COR-L47 (cell line): ENCODE results near the gene FAM151A.
A peak's percentile ranks its signal among the peaks of the same experiment; 100 is the strongest.

Source experiments
- DNase-seq: peaks from one replicate; lab custom pipeline; 2025; lab: John Stamatoyannopoulos, UW

Gene FAM151A

GRCh38 chr1:54604051-54604450 lies 19.3 kb downstream of the FAM151A start:
- DNase-seq, result no peak

- DNase-seq, result no peak
Measured at GRCh38 chr1:54603241-54603640, 20.1 kb downstream of the FAM151A start.

DNA sequence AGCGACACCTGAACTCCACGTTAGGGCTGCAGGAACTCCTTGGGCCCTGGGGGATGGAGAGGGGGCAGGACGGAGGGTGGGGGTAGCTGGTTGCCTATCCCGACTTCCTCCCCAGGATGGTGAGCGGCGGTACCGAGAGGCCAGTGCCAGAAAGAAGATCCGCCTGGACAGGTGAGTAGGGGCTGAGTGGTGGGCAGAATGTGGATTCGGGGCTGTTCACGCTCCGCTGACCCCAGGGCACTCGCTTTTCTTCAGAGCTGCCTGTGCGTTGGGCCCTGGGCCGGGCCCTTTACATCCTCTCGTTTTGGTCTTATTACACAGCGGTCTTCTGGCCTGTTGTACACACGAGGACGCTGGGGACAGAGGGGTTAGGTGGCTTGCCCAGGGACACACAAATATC lies 20.8 kb downstream of the FAM151A start:
- DNase-seq, result no peak

DNA sequence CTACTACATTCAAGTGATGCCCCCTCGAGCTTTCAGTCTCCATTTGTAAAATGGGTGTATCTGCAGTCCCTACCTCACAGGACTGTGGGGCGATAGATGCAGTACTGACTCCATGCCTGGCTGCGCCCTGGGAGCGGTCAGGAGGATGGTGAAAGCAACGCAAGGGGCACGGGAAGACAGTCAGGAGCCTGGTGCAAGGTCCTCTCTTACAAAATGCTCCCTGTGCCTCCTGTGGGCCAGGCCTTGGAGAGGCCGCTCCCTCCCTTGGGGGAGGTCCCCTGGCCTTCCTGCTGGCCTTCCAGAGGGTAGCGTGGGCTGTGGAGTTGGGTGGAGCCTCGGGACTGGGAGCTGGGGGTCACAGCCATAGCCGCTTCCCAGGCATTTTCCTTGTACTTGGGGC lies 21.6 kb downstream of the FAM151A start:
- no peak for DNase-seq

DNA sequence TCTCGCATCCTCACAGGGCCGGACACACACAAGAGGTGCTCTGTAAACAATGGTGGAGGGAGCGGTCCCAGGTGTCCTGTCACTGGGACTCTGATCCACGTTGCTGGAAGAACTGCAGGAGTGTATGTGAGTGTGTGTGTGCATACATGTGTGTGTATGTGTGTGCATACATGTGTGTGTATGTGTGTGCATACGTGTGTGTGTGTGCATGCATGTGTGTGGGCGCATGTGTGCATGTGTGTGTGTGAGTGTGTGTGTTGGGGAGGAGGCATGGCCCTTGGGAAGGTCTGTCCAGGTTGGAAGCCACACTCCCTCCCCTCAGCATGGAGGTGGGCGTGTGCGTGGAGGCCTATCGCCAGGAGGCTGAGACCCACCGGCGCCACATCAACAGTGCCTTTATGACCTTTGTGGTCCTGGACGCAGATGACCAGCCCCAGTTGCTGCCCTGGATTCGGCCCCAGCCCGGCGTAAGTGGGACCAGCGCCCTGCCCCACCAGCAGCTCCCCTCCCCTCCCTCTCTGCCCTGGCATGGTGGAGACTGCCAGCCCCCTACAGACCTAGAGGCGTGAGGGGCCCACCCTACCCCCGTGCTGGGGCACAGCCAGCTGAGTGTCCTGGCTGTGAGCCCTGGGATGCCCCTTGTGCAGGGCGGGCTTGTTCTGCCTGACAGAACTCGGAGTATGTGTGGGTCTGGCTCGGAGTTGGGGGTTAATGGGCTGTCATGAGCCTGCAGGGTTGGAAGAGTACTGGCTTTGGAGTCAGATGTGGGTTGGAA lies 22.2 kb downstream of the FAM151A start:
- DNase-seq, result no peak

DNA sequence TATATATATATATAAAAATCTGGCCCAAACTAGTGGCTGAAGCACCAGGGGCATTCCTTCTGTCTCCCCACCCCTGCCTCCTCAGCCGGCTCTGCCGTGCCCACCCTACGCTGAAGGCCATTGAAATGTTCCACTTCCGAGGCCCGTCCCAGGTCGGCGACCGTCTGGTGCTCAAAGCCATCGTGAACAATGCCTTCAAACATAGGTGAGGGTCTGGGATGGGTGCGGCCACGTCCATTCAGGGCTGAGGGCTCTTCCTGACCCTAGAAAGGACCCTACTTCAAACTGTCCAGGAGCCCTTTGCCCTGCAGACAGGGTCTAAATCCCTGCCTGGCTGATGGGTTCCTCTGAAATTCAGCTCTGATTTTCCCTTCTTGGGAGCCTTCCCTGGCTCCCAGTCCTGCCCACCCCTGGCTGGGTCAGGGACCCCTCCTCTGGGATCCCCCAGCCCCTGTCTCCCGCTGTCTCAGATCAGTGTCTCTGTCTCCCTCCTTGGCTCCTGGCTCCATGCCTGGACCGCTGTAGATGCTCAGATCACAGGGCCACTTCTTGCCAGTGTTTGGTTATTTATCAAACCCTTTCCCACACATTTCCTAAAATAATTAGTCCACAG lies 24.0 kb downstream of the FAM151A start:
- DNase-seq, result no peak

- no peak for DNase-seq
Measured at GRCh38 chr1:54597455-54598030, 25.8 kb downstream of the FAM151A start.

GRCh38 chr1:54596756-54597155 lies 26.6 kb downstream of the FAM151A start:
- DNase-seq, result no peak

DNA sequence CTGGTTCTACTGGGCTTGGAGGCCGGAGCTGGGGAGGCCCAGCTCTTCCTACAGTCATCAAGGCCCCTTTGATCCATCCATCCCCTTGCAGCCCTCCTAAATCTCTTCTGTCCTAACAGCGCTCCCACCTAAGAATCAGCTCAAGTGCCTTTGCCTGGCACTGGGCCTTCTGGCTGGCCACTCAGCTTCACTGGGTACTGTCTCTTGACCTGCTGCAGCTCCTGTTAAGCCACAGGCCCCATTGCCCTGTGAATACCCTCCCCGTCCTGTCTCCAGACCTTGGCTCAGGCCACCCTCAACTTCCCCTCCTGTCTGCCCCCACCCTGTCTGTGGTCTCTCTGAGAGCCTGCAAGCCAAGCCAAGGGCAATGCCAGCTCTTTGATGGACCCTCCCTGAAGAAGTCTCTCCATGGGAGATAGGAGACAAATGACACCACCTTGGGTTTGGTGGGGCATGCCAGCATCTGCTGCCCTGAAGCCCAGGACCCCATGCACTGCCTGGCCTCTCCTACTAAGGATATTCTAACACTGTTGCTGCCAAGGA lies 27.3 kb downstream of the FAM151A start:
- no peak for DNase-seq

DNA sequence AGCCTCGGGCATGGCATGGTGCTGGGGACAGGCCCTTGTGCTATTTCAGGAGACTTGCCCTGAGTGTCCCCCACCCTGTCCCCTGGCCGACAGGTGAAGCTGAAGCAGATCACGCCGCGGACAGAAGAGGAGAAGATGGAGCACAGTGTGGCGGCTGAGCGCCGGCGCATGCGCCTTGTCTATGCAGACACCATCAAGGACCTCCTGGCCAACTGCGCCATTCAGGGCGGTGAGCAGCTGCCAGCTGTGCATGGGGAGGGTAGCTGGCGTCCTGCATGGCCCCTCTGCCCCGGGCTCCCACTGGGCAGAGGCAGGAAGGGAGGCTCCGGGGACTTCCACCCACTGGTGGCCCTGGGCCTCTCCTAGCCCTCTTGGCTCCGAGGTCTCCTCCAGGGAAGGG lies 28.9 kb downstream of the FAM151A start:
- no peak for DNase-seq

DNA sequence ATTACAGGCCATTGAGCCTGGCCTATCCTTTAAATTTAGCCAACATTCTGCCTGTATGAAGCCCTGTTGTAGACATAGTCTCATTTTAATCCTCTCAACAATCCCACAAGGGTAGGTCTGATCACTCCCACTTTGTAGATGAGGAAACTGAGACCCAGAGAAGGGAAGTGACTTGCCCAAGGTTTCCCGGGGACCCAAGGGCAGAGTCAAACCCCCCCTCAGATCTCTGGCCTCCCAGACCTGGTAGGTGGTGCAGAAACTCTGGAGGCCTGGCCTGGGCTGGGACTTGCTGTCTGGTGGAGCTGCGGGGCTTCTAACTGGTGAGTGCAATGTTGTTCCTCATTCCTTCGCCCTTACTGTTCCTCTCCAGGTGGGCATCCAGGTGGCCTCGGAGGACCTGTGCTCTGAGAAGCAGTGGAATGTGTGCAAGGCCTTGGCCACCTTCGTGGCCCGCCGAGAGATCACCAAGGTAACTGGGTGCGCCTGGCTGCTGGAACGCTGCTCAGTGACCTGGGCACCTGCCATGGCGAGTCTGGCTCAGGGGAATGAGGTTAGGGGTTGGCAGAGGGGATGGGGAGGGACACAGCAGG lies 29.7 kb downstream of the FAM151A start:
- DNase-seq, result no peak

GRCh38 chr1:54591127-54591756 lies 32.1 kb downstream of the FAM151A start:
- DNase-seq, result no peak

DNA sequence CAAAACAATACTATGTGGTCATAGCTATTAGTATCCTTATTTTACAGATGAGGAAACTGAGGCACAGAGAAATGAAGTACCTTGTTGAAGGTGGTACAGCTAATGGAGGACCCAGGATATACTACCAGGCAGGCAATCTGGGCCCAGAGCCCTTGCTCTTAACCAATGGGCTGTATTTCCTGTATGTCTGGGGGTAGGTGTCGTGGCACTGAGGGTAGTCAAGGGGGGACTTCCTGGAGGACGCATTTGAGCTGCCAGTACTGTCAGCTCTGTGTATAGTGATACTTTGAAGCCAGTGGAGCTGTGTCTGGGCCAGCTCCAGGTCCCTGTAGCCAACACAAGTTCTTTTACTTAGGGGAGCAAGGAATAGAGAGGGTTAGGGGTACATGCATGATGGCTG lies 34.9 kb downstream of the FAM151A start:
- DNase-seq, result no peak

DNA sequence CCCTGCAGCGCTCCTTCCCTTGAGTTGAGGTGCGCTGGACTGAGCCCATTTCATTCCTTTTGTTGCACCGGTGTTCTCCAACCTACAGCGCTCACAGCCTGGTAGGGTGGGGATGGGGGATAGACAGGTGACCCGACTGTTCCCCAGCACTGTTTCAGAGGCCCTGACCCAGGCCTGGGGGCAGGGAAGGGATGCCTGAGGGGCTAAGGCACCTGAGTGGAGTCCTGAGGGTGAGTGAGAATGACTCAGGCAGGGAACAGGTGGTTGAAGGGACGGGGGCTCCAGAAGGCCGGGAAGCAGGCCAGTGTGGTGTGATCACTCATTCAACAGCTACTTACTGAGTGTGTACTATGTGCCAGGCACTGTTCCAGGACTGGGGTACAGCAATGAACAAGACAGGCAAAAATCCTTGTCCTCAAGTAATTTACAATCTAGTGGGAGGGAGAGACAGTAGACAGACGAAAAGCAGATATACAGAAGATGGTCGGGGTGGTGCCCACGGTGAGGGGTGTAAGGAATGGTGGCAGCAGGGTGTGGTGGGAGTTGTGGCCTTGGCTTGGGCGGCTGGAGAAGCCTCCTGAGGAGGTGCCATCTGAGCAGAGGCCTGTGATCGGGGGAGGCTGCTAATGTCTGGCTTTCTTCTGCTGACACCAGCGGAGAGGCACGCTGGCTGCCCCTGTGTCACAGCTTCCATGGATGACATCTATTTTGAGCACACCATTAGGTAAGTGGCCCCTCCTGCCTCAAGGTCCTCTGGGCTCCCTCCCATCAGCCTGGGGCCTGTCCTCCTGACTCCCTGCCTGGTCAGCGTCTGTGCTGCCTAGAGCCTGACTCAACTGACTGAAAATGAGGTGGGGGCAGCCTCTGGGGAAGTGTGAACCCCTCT lies 37.9 kb downstream of the FAM151A start:
- no peak for DNase-seq

DNA sequence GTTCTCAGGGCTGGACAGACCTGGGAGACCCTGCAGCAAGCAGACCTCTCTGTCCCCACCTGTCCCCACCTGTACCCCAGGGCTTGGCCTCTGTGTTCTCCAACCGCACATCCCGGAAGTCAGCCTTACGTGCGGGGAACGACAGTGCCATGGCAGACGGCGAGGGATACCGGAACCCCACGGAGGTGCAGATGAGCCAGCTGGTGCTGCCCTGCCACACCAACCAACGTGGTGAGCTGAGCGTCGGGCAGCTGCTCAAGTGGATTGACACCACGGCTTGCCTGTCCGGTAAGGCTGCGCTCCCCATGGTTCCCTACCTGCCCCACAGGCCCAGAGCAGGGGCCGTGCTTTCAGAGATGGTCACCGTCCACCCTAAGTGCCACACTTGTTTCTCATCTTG lies 38.8 kb downstream of the FAM151A start:
- DNase-seq, result no peak

- no peak for DNase-seq
Measured at GRCh38 chr1:54583871-54584270, 39.5 kb downstream of the FAM151A start.

GRCh38 chr1:54583307-54583686 lies 40.0 kb downstream of the FAM151A start:
- DNase-seq, result peak; percentile 37

DNA sequence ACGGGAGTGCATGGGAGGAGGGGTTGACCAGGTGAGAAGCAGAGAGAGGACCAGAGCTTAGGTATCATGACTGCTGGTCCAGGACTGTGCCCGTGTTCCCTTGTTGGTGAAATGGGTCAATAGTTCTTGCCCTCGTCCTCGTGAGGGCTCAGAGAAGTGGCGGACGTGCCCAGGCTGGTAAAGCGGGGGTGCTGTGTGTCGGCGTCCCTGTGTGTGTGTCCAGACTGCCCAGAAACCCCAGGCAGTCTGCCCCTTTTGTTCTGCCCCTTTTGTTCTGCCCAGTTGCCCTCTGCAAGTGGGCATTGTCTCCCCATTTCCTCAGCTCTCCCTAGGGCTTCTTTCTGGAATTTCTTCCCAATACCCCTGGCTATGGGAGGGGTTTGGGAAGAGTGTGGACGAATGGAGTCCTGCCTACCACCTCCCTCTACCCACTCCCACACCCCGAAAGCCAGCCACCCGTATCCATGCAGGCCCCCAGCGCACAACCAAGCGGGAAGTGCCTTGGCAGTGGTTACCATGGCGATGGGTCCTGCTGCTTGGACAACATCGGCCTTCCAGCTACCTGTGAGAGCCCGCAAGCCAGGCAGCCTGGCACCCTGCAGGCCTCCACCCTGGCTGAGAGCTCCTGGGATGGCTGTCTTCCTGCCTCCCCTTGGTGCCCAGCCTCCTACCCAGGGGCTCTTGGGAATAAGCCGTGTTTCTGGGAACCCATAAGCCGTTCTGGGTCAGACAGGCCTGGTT lies 40.6 kb downstream of the FAM151A start:
- DNase-seq, result peak; percentile 90

DNA sequence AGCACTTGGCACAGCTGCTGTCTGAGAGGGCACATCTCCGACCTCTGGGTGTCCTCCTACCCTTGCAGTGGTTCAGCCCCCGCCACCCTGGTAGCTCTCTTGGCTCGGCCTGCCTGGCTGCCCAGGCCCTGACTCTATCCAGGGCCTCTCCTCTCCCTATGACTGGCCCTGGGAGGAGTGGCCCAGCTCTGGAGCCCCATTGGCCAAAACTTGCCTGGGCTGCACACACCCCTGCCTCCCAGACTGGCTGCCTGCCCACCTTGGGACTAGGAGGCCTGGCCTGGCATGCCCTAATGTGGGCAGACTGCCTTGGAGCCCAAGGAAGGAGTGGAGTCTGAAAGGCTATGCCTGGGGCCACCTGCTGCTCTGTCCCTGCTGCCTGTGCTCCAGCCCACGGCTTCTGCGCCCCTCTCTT lies 41.7 kb downstream of the FAM151A start:
- DNase-seq, result peak; percentile 55

- DNase-seq, result no peak
Measured at GRCh38 chr1:54580856-54581550, 42.3 kb downstream of the FAM151A start.
